Activated CD8-positive, alpha-beta T cell treated with anti-CD3 and anti-CD28 coated beads for 36 hours (primary cell): ENCODE results near the gene ERBB3. TPM values are rescaled to one million over a fixed set of nuclear protein-coding genes. Genes with fewer than 3 reads are reported as not detected.

Source experiments
- ATAC-seq: fragments of 200-7000 bp; cut with Tn5 transposase; one replicate; pipeline ENCODE4 v1.10.0; 2021; ENCODE audit warnings: mild to moderate bottlenecking, moderate library complexity
- CTCF ChIA-PET: fragments of 350-600 bp; sonication (Branson Sonifier 250); formaldehyde crosslinking; loops from one replicate; lab custom pipeline; 2021; ENCODE audit warnings: antibody characterized with exemption; lab: Charles Lee
- POLR2A ChIA-PET: fragments of 350-600 bp; sonication (Branson Sonifier 250); formaldehyde crosslinking; loops from one replicate; lab custom pipeline; 2021; ENCODE audit warnings: antibody characterized with exemption; lab: Charles Lee
- DNase-seq: peaks from one replicate; pipeline ENCODE4 v3.0.0-alpha.2; 2020
- H3K27ac Mint-ChIP-seq: one replicate; pipeline ENCODE4 v1.8.0; 2021; ENCODE audit warnings: mild to moderate bottlenecking, mixed read lengths
- H3K27me3 Mint-ChIP-seq: one replicate; pipeline ENCODE4 v1.8.0; 2021; ENCODE audit warnings: mixed read lengths
- H3K36me3 Mint-ChIP-seq: one replicate; pipeline ENCODE4 v1.8.0; 2021; ENCODE audit warnings: low read depth, mixed read lengths
- H3K4me1 Mint-ChIP-seq: one replicate; pipeline ENCODE4 v1.8.0; 2021; ENCODE audit warnings: low read depth, mixed read lengths
- H3K4me3 Mint-ChIP-seq: one replicate; pipeline ENCODE4 v1.8.0; 2021; ENCODE audit warnings: mild to moderate bottlenecking, moderate library complexity, mixed read lengths
- H3K9me3 Mint-ChIP-seq: one replicate; pipeline ENCODE4 v1.8.0; 2021; ENCODE audit warnings: mixed read lengths
- CTCF ChIP-seq: fragments of 200-600 bp; IDR thresholded peaks from one replicate; pipeline ENCODE4 v1.8.0; 2022; ENCODE audit warnings: antibody characterized with exemption, mild to moderate bottlenecking
- intact Hi-C: fragments of 100-400 bp; cut with micrococcal nuclease; formaldehyde crosslinking; loops from one replicate; pipeline ENCODE4 v1.10.0; 2022
- total RNA-seq, 2 experiments: library from RNA; stranded (reverse); gene quantifications; one replicate each; pipeline ENCODE4 v1.2.3, GENCODE V29; 2021

Gene ERBB3
- total RNA-seq, 2 experiments from 2014 or later: 0.98 to 0.99 TPM

DNA sequence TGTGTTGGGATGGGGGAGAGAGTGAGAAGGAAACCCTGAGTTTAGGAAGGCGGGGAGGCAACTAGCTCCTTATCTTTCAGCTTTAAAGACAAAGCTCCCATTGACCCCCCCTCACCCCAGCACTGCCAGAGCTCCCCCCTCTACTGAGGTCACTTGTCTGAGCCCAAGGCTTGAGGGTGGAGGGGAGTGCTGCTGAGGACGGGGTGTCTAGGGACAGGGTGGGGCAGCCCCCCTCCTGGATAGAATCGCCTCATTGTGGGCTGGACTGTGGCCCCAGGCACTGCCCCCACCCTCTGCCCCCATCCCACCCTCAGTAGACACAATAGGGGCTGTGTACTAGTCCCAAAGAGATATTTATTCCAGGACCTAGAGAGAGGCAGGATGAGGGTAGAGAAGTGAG, 3.0 kb downstream of the ERBB3 start:
- no peak for TF ChIP-seq CTCF
- Mint-ChIP-seq H3K27me3 (peaks cover 8% of the 10 kb centered on the region), H3K4me1 (peaks cover 14% of the 10 kb centered on the region), H3K36me3 (no peaks in the 10 kb centered on the region), H3K27ac (no peak overlapping the region), H3K9me3 (no peaks in the 10 kb centered on the region), H3K4me3 (no peak overlapping the region)
- no peak for DNase-seq
- ATAC-seq: no peak
- intact Hi-C loops: no loop called here
- CTCF ChIA-PET: interaction anchor here (0.7 to 1.5 kb wide), 3 partner anchors 18 to 68 kb away, joined by 3 read pairs; no protein-coding TSS in a partner anchor
- POLR2A ChIA-PET: no interaction called here

- Mint-ChIP-seq H3K9me3 (no peaks in the 10 kb centered on the region), H3K4me1 (peaks cover 9% of the 10 kb centered on the region), H3K27ac (no peak overlapping the region), H3K27me3 (peaks cover 8% of the 10 kb centered on the region), H3K4me3 (no peak overlapping the region), H3K36me3 (no peaks in the 10 kb centered on the region)
- TF ChIP-seq CTCF: peak; percentile 65
- intact Hi-C loops: no loop called here
- ChIA-PET CTCF (interaction anchor here (0.6 to 2.8 kb wide), 19 partner anchors 10 to 236 kb away, joined by 3 to 13 read pairs (median 4); partner anchors contain the start of genes PA2G4 and RAB5B), POLR2A (interaction anchor here (1.2 kb wide), 1 partner anchor 32 kb away, joined by 4 read pairs; no protein-coding TSS in a partner anchor)
- DNase-seq: peak; percentile 63
- peak; percentile 71 for ATAC-seq
Observed at GRCh38 chr12:56084958-56085543, 5.1 kb downstream of the ERBB3 start.

DNA sequence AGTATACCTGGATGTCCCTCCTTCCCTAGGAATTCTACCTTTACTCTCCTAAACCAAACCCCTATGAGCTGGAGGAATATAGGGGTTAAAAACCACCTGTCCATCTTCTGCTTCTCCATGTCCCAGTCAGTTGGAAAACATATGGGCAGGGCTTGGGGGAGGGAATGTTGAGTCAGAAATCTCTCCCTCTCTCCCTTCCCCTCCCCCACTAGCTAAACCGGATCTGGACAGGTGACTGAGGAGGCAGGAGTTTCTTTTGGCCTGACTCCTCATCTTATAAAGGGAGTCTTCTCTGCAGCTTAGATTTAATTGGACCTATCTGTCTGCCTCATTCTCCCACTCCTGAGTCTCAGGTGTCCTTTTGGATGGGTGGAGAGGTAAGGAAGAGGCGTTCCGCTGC, 6.1 kb downstream of the ERBB3 start:
- CTCF ChIA-PET: interaction anchor here (0.8 to 2.8 kb wide), 14 partner anchors 10 to 112 kb away, joined by 3 to 13 read pairs (median 4); partner anchors contain the start of genes PA2G4 and RAB5B
- Mint-ChIP-seq H3K27me3 (peaks cover 5% of the 10 kb centered on the region), H3K4me1 (peaks cover under 1% of the 10 kb centered on the region), H3K4me3 (no peak overlapping the region), H3K36me3 (no peaks in the 10 kb centered on the region), H3K9me3 (no peaks in the 10 kb centered on the region), H3K27ac (no peak overlapping the region)
- no peak for TF ChIP-seq CTCF
- POLR2A ChIA-PET: interaction anchor here (0.7 kb wide), 1 partner anchor 11 kb away, joined by 4 read pairs; no protein-coding TSS in a partner anchor
- DNase-seq: no peak
- intact Hi-C loops: no loop called here
- no peak for ATAC-seq

DNA sequence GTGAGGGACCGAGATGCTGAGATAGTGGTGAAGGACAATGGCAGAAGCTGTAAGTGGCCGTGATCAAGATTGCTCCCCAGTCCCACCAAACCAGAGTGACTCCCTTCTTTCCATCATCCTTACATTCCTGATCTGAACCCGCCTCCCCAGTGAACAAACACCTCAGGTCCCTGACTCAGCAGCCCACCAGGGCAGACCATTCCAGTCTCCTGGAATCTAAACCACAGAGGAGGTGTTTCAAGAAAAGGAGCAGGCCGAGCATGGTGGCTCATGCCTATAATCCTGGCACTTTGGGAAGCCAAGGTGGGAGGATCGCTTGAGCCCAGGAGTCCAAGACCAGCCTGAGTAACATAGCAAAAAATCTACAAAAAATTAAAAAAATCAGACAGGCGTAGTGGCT, 6.6 kb downstream of the ERBB3 start:
- Mint-ChIP-seq H3K36me3 (no peaks in the 10 kb centered on the region), H3K9me3 (no peaks in the 10 kb centered on the region), H3K27me3 (peaks cover 5% of the 10 kb centered on the region), H3K4me3 (no peak overlapping the region), H3K4me1 (no peaks in the 10 kb centered on the region), H3K27ac (no peak overlapping the region)
- intact Hi-C loops: no loop called here
- DNase-seq (no peak), ATAC-seq (no peak)
- CTCF ChIA-PET: interaction anchor here (1.2 to 2.8 kb wide), 5 partner anchors 9 to 109 kb away, joined by 4 to 7 read pairs (median 5); no protein-coding TSS in a partner anchor
- no peak for TF ChIP-seq CTCF
- POLR2A ChIA-PET: interaction anchor here (0.7 kb wide), 1 partner anchor 10 kb away, joined by 4 read pairs; no protein-coding TSS in a partner anchor

- ATAC-seq (no peak), DNase-seq (no peak)
- H3K36me3 Mint-ChIP-seq: no peaks in the 10 kb centered on the region
- POLR2A ChIA-PET: no interaction called here
- no peaks in the 10 kb centered on the region for H3K4me1 Mint-ChIP-seq
- no peak overlapping the region for H3K27ac Mint-ChIP-seq
- no peaks in the 10 kb centered on the region for H3K27me3 Mint-ChIP-seq
- CTCF ChIA-PET: interaction anchor here (1.3 to 1.9 kb wide), 2 partner anchors 8 to 40 kb away, joined by 3 to 6 read pairs; no protein-coding TSS in a partner anchor
- H3K4me3 Mint-ChIP-seq: no peak overlapping the region
- TF ChIP-seq CTCF: no peak
- no peaks in the 10 kb centered on the region for H3K9me3 Mint-ChIP-seq
- intact Hi-C loops: no loop called here
Observed at GRCh38 chr12:56087220-56087619, 7.3 kb downstream of the ERBB3 start.
